GM23248 (cell line): ENCODE results near the gene FCN1. TPM values are rescaled to one million over a fixed set of nuclear protein-coding genes. Genes with fewer than 3 reads are reported as not detected.

Source experiments
- DNase-seq: peaks from one replicate; pipeline ENCODE4 v3.0.0-alpha.2; 2015
- H2AFZ ChIP-seq: fragments of 200-600 bp; sonication (generic); 2 replicates; pipeline ENCODE4 v1.6.1; 2016; ENCODE audit warnings: antibody characterized with exemption
- H3F3A ChIP-seq: fragments of 200-600 bp; sonication (generic); 2 replicates; pipeline ENCODE4 v1.6.1; 2016; ENCODE audit warnings: mild to moderate bottlenecking, antibody characterized with exemption, mixed run types; ENCODE audit not compliant: insufficient read depth
- H3K27ac ChIP-seq: fragments of 200-600 bp; sonication (generic); 2 replicates; pipeline ENCODE4 v1.5.1; 2016; ENCODE audit warnings: mild to moderate bottlenecking
- H3K27me3 ChIP-seq: fragments of 200-600 bp; sonication (generic); replicated peaks from 2 replicates; pipeline ENCODE4 v1.6.1; 2016; ENCODE audit warnings: mild to moderate bottlenecking; ENCODE audit not compliant: insufficient read depth
- H3K36me3 ChIP-seq: fragments of 200-600 bp; sonication (generic); 2 replicates; pipeline ENCODE4 v1.6.1; 2016; ENCODE audit warnings: low read depth, mild to moderate bottlenecking
- H3K4me1 ChIP-seq: fragments of 200-600 bp; sonication (generic); 2 replicates; pipeline ENCODE4 v1.6.1; 2016; ENCODE audit warnings: mild to moderate bottlenecking; ENCODE audit not compliant: insufficient read depth
- H3K4me2 ChIP-seq: fragments of 200-600 bp; sonication (generic); one replicate; pipeline ENCODE4 v1.6.1; 2016; ENCODE audit warnings: mild to moderate bottlenecking; ENCODE audit not compliant: unreplicated experiment
- H3K4me3 ChIP-seq: fragments of 200-600 bp; sonication (generic); 2 replicates; pipeline ENCODE4 v1.5.1; 2016; ENCODE audit warnings: mild to moderate bottlenecking
- H3K79me2 ChIP-seq: fragments of 200-600 bp; sonication (generic); 2 replicates; pipeline ENCODE4 v1.6.1; 2016; ENCODE audit warnings: mild to moderate bottlenecking; ENCODE audit not compliant: insufficient read depth
- H3K9ac ChIP-seq: fragments of 200-600 bp; sonication (generic); 2 replicates; pipeline ENCODE4 v1.6.1; 2016; ENCODE audit warnings: mild to moderate bottlenecking
- H3K9me2 ChIP-seq: fragments of 200-600 bp; sonication (generic); 2 replicates; pipeline ENCODE4 v1.6.1; 2016; ENCODE audit warnings: mixed run types, mild to moderate bottlenecking, moderate library complexity; ENCODE audit not compliant: insufficient read depth
- H3K9me3 ChIP-seq: fragments of 200-600 bp; sonication (generic); one replicate; pipeline ENCODE4 v1.6.1; 2017; ENCODE audit warnings: low read depth
- H4K20me1 ChIP-seq: fragments of 200-600 bp; sonication (generic); 2 replicates; pipeline ENCODE4 v1.6.0; 2016; ENCODE audit not compliant: insufficient read depth
- EZH2 ChIP-seq: fragments of 200-600 bp; sonication (generic); IDR thresholded peaks from 2 replicates; pipeline ENCODE4 v1.6.1; 2018; ENCODE audit warnings: antibody characterized with exemption, mild to moderate bottlenecking; ENCODE audit not compliant: insufficient read depth, poor library complexity, severe bottlenecking
- EZH2phosphoT487 ChIP-seq: fragments of 200-600 bp; sonication (generic); IDR thresholded peaks from 2 replicates; pipeline ENCODE4 v1.6.1; 2018; ENCODE audit warnings: antibody characterized with exemption, moderate library complexity, mild to moderate bottlenecking, low read depth; ENCODE audit not compliant: insufficient read depth
- WGBS, 2 experiments: methylation state at CpG; one replicate each; pipeline ENCODE4 v1.1.6; 2015 to 2017; ENCODE audit warnings: low lambda C conversion rate in 2 of 2, low coverage in 1 of 2; ENCODE audit errors: missing lambda C conversion rate in 2 of 2; 5-methylcytosine and 5-hydroxymethylcytosine counted together
- in situ Hi-C: fragments of 300-500 bp; cut with MboI; formaldehyde crosslinking; loops from 2 replicates; pipeline ENCODE4 v1.15.0; 2020
- polyA plus RNA-seq: library from polyadenylated mRNA; unstranded; fragments of >200 nt; fragmentation: Nextera tagmentation; extraction: Ambion mirVana; gene quantifications from 2 replicates; pipeline ENCODE4 v1.2.1, GENCODE V29; 2016
- total RNA-seq: library from RNA; depleted of rRNA; stranded (reverse); fragments of >200 nt; shearing (Covaris generic); gene quantifications from 2 replicates; pipeline ENCODE4 v1.2.3, GENCODE V29; 2014

FCN1 gene
- total and polyA plus RNA-seq, 2 experiments from 2014 or later = not detected

GRCh38 chr9:134946663-134947062 is 29.0 kb upstream of the FCN1 start:
- H2AFZ ChIP-seq = no peak overlapping the region
- no peak for TF ChIP-seq EZH2phosphoT487
- no peak for TF ChIP-seq EZH2
- no peaks in the 10 kb centered on the region for H3K36me3 ChIP-seq
- H3K9me3 ChIP-seq = no peaks in the 10 kb centered on the region
- no peak overlapping the region for H3K4me3 ChIP-seq
- peaks cover 26% of the 10 kb centered on the region for H3K27me3 ChIP-seq
- H3K4me2 ChIP-seq = no peak overlapping the region
- no peak overlapping the region for H3K27ac ChIP-seq
- H4K20me1 ChIP-seq = no peaks in the 10 kb centered on the region
- DNase-seq = no peak
- H3K79me2 ChIP-seq = no peaks in the 10 kb centered on the region
- no peaks in the 10 kb centered on the region for H3F3A ChIP-seq
- no peaks in the 10 kb centered on the region for H3K9me2 ChIP-seq
- H3K9ac ChIP-seq = no peak overlapping the region
- H3K4me1 ChIP-seq = no peaks in the 10 kb centered on the region
- in situ Hi-C loops = no loop called here

GRCh38 chr9:134945509-134946275 is 28.0 kb upstream of the FCN1 start:
- H3K9ac ChIP-seq = no peak overlapping the region
- H3K27me3 ChIP-seq = peaks cover 32% of the 10 kb centered on the region
- no peaks in the 10 kb centered on the region for H3K79me2 ChIP-seq
- no peak overlapping the region for H3K4me2 ChIP-seq
- no peaks in the 10 kb centered on the region for H3K9me3 ChIP-seq
- 84 to 88% methylated on average over 10 to 12 of the region's 12 CpGs for WGBS, 2 experiments
- H3K9me2 ChIP-seq = no peaks in the 10 kb centered on the region
- H3K36me3 ChIP-seq = no peaks in the 10 kb centered on the region
- TF ChIP-seq EZH2 (no peak), EZH2phosphoT487 (no peak)
- H3K4me1 ChIP-seq = no peaks in the 10 kb centered on the region
- H3K4me3 ChIP-seq = no peak overlapping the region
- no peaks in the 10 kb centered on the region for H4K20me1 ChIP-seq
- no peaks in the 10 kb centered on the region for H3F3A ChIP-seq
- H3K27ac ChIP-seq = no peak overlapping the region
- in situ Hi-C loops = no loop called here
- H2AFZ ChIP-seq = no peak overlapping the region
- DNase-seq = no peak

GRCh38 chr9:134944916-134945315 is 27.2 kb upstream of the FCN1 start:
- no peaks in the 10 kb centered on the region for H3K9me3 ChIP-seq

GRCh38 chr9:134944351-134944802 is 26.7 kb upstream of the FCN1 start:
- peak; percentile 29 for DNase-seq
- no peak for TF ChIP-seq EZH2
- TF ChIP-seq EZH2phosphoT487 = no peak
- Histone ChIP-seq H3F3A (no peaks in the 10 kb centered on the region), H3K4me2 (no peak overlapping the region), H3K9ac (no peak overlapping the region), H3K4me3 (no peak overlapping the region), H3K9me2 (no peaks in the 10 kb centered on the region), H3K36me3 (no peaks in the 10 kb centered on the region), H4K20me1 (no peaks in the 10 kb centered on the region), H3K9me3 (no peaks in the 10 kb centered on the region), H2AFZ (no peak overlapping the region), H3K27ac (no peak overlapping the region), H3K27me3 (peaks cover 32% of the 10 kb centered on the region), H3K79me2 (no peaks in the 10 kb centered on the region), H3K4me1 (no peaks in the 10 kb centered on the region)
- in situ Hi-C loops = no loop called here
- WGBS, 2 experiments = 1 to 3% methylated on average over 14 of the region's 14 CpGs

More at GRCh38 chr9:134944916-134945315, 27.2 kb upstream of the FCN1 start:
- in situ Hi-C loops = no loop called here
- no peaks in the 10 kb centered on the region for H3K4me1 ChIP-seq
- H2AFZ ChIP-seq = no peak overlapping the region
- H3K36me3 ChIP-seq = no peaks in the 10 kb centered on the region
- H3K4me3 ChIP-seq = no peak overlapping the region
- H3F3A ChIP-seq = no peaks in the 10 kb centered on the region
- DNase-seq = no peak
- 14 to 15% methylated on average over 14 of the region's 14 CpGs for WGBS, 2 experiments
- TF ChIP-seq EZH2 (no peak), EZH2phosphoT487 (no peak)
- peaks cover 32% of the 10 kb centered on the region for H3K27me3 ChIP-seq
- H3K79me2 ChIP-seq = no peaks in the 10 kb centered on the region
- no peaks in the 10 kb centered on the region for H3K9me2 ChIP-seq
- no peaks in the 10 kb centered on the region for H4K20me1 ChIP-seq
- H3K27ac ChIP-seq = no peak overlapping the region
- H3K4me2 ChIP-seq = no peak overlapping the region
- H3K9ac ChIP-seq = no peak overlapping the region

GRCh38 chr9:134943836-134944235 is 26.1 kb upstream of the FCN1 start:
- Histone ChIP-seq H3K79me2 (no peaks in the 10 kb centered on the region), H3K4me3 (no peak overlapping the region), H3K36me3 (no peaks in the 10 kb centered on the region), H2AFZ (no peak overlapping the region), H3K4me1 (no peaks in the 10 kb centered on the region), H3K9me3 (no peaks in the 10 kb centered on the region), H4K20me1 (no peaks in the 10 kb centered on the region), H3F3A (no peaks in the 10 kb centered on the region), H3K27ac (no peak overlapping the region), H3K9ac (no peak overlapping the region), H3K9me2 (no peaks in the 10 kb centered on the region), H3K27me3 (peaks cover 32% of the 10 kb centered on the region), H3K4me2 (no peak overlapping the region)
- DNase-seq = no peak
- in situ Hi-C loops = no loop called here
- TF ChIP-seq EZH2 (no peak), EZH2phosphoT487 (no peak)
- WGBS, 2 experiments = 74 to 76% methylated on average over 11 to 15 of the region's 15 CpGs
